ENCODE data around the gene SLC25A53.
"Not testable (repeated sequence)": the region's sequence is repeated elsewhere in the genome, so short reads cannot be mapped to it uniquely, and the experiment has no call there.

The SLC25A53 gene

DNA sequence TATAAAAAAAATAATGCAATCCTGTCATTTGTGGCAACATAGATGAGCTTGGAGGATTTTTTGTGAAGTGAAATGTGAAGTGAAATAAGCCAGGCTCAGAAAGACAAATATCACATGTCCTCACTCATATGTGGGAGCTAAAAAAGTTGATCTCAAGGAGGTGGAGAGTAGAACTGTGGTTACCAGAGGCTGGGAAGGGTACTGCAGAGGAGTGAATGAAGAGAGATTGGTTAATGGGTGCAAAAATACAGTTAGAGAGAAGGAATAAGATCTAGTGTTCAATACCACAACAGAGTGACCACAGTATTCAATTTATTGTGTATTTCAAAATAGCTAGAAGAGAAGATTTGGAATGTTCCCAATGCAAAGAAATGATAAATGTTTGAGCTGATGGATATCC lies 57.9 kb downstream of the SLC25A53 start:
- TF ChIP-seq CTCF (conservative IDR thresholded peaks at IDR 0.05; ENCODE audit: low read depth, low read length): no peak
- DNase-seq (ENCODE audit: low read depth): no peak

GRCh38 chrX:104098151-104098808 lies 58.5 kb downstream of the SLC25A53 start:
- H3K4me3 ChIP-seq (ENCODE audit: low read depth, low read length): no peak overlapping the region
- peak; percentile 58 for TF ChIP-seq CTCF (conservative IDR thresholded peaks at IDR 0.05; ENCODE audit: low read depth, low read length)
- peak; percentile 86 for DNase-seq (ENCODE audit: low read depth)

More for the DNA sequence above, 57.9 kb downstream of the SLC25A53 start:
- H3K4me3 ChIP-seq (ENCODE audit: low read depth, low read length): no peak overlapping the region

GRCh38 chrX:104085919-104086318 lies 70.9 kb downstream of the SLC25A53 start:
- TF ChIP-seq CTCF (conservative IDR thresholded peaks at IDR 0.05; ENCODE audit: low read depth, low read length): no peak

GRCh38 chrX:104085477-104085876 lies 71.3 kb downstream of the SLC25A53 start:
- H3K4me3 ChIP-seq (ENCODE audit: low read depth, low read length): no peak overlapping the region
- no peak for DNase-seq (ENCODE audit: low read depth)
- no peak for TF ChIP-seq CTCF (conservative IDR thresholded peaks at IDR 0.05; ENCODE audit: low read depth, low read length)

More at GRCh38 chrX:104085919-104086318, 70.9 kb downstream of the SLC25A53 start:
- DNase-seq (ENCODE audit: low read depth): no peak
- H3K4me3 ChIP-seq (ENCODE audit: low read depth, low read length): no peak overlapping the region

DNA sequence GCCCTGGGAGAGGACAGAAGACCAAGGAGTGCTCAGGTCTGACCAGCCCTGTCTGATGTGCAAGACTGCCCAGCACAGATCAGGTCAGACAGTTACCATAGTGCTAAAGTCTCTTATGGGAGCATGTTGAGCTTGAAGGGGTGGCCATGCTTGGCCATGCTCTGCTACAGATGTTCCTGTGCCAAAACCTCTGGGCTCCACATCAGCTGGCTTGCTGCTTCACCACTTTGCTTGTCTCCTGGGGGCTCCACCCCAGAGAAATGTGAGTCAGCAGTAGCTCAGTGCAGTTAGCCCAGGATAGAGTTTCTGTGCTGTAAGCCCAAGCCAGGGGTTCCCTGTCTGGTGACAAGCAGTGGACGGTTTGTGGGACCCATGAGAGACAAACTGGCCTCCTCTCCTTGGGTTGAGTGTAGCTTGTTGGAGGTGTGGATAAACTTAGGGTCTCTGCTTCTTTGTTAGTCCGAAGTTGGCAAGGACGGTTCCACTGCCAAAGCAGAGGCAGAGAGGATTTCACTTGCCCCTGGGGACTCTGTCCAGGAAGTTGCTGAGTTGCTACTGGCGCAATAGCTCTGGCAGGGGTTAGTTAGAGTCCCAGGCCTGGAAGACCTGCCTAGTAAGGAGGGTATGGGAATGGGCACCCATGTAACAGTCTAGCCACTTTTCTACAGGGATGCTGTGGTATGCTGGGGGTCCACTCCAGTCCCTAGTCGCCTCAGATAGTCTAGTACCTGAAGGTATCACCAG lies 72.1 kb downstream of the SLC25A53 start:
- H3K4me3 ChIP-seq (ENCODE audit: low read depth, low read length): no peak overlapping the region
- no peak for TF ChIP-seq CTCF (conservative IDR thresholded peaks at IDR 0.05; ENCODE audit: low read depth, low read length)
- no peak for DNase-seq (ENCODE audit: low read depth)

- H3K4me3 ChIP-seq (ENCODE audit: low read depth, low read length): no peak overlapping the region
- DNase-seq (ENCODE audit: low read depth): no peak
- TF ChIP-seq CTCF (conservative IDR thresholded peaks at IDR 0.05; ENCODE audit: low read depth, low read length): no peak
Observed at GRCh38 chrX:104084063-104084462, 72.7 kb downstream of the SLC25A53 start.

GRCh38 chrX:104077854-104078253 lies 79.0 kb downstream of the SLC25A53 start:
- H3K4me3 ChIP-seq (ENCODE audit: low read depth, low read length); DNase-seq (ENCODE audit: low read depth): not testable (repeated sequence)

GRCh38 chrX:104075778-104076445 lies 80.9 kb downstream of the SLC25A53 start, which contains the start of gene TMSB15C:
Gene TMSB15C (minus strand): TSS chrX:104076236.
- DNase-seq (ENCODE audit: low read depth); H3K4me3 ChIP-seq (ENCODE audit: low read depth, low read length): not testable (repeated sequence)

DNA sequence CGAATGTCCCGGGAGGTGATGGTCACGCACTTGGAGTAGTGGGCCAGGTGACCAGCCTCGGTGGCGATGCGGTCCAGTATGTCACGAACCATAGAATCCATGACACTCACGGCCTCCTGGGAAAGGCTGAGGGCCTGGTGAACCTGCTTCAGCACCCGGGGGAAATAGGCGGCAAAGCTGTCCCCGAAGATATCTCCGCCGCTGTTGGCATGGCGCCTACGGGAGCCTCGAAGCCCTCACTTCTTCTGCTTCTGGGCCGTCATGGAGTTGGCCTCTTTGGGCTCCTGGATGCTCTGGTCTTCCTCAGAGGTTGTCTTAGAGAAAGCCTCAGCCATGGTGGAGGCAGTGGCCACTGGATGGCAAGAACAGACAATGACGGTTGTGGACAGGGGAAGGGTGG lies 94.2 kb downstream of the SLC25A53 start:
- not testable (repeated sequence) for H3K4me3 ChIP-seq (ENCODE audit: low read depth, low read length); DNase-seq (ENCODE audit: low read depth)

DNA sequence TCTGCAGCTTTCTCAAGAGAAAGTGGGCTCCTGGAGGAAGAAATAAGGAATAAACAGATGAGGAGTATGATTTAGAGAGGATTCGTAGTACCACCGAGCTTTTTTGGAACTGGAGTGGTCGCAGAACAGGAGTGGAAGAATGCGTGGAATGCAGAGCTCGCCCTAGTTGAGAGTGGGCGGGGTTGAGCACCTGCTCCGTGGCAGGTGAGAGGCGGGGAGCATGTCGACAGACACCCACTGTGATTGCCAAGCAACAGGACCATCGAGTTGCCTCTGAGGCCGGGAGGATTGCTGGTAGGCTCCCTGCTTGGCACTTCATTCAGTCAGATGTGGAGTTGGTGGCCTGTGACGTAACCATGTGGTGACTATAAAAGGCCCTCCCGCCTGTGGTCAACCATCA lies 101.9 kb downstream of the SLC25A53 start:
- not testable (repeated sequence) for DNase-seq (ENCODE audit: low read depth); H3K4me3 ChIP-seq (ENCODE audit: low read depth, low read length)
